ENCODE data around the gene YEATS4.

DNA sequence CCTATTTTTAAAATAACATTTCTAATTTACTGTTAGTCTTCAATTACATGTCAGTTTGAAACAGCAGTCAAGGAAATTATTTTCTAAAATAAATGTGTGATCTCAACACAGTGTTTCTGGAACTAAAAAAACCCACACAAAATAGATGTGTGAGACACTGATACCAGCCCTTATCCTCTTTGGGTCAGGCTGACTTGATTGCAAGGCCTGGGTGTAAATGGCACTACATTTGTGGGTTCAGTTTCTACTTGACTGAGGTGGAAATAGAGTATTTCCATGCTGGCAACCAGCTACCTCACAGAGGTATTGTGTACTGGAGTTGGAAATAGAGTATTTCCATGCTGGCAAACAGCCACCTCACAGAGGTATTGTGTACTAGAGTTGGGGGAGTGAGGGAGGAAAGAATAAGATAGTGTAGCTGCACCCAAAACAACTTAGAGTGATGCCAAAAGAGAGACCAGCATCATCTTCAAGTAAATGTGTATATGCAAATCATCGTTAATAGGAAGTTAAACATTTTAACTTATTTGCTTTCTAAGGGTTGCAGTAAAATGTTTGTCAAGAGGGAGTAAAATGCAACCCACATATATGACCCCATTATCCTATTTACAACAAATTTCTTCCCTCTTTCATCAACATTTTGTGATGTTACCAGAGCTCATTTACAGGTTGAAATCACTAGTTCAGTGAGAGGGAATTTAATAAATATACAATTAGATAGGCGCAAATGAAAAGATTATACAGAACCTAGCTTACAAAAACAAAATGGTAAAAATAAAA lies 22.0 kb upstream of the YEATS4 start:
- TF ChIP-seq EZH2 (IDR thresholded peaks at IDR 0.05; ENCODE audit: insufficient read depth, poor library complexity, severe bottlenecking), result no peak
- no peak for TF ChIP-seq EZH2phosphoT487 (IDR thresholded peaks at IDR 0.05; ENCODE audit: insufficient read depth, low read depth)
